Mammary epithelial cell (primary cell): Measurements from ENCODE around the gene EEF2K.

ENCODE experiments used
- EZH2 ChIP-seq: IDR thresholded peaks from 2 replicates; pipeline ENCODE4 v1.6.1; 2012; ENCODE audit warnings: low read length, inconsistent platforms, borderline replicate concordance
- TF ChIP-seq, protein P1 (sequence below), 2 donors: IDR thresholded peaks in 1 of 2; conservative IDR thresholded peaks in 1 of 2; 2 replicates each; pipeline ENCODE4 v1.5.1; 2011 to 2012; ENCODE audit warnings: inconsistent platforms in 2 of 2, low read length in 2 of 2, mild to moderate bottlenecking in 2 of 2, control low read depth in 1 of 2, low read depth in 1 of 2; ENCODE audit not compliant: insufficient read depth in 1 of 2; ENCODE audit errors: extremely low read depth in 1 of 2

DNA sequence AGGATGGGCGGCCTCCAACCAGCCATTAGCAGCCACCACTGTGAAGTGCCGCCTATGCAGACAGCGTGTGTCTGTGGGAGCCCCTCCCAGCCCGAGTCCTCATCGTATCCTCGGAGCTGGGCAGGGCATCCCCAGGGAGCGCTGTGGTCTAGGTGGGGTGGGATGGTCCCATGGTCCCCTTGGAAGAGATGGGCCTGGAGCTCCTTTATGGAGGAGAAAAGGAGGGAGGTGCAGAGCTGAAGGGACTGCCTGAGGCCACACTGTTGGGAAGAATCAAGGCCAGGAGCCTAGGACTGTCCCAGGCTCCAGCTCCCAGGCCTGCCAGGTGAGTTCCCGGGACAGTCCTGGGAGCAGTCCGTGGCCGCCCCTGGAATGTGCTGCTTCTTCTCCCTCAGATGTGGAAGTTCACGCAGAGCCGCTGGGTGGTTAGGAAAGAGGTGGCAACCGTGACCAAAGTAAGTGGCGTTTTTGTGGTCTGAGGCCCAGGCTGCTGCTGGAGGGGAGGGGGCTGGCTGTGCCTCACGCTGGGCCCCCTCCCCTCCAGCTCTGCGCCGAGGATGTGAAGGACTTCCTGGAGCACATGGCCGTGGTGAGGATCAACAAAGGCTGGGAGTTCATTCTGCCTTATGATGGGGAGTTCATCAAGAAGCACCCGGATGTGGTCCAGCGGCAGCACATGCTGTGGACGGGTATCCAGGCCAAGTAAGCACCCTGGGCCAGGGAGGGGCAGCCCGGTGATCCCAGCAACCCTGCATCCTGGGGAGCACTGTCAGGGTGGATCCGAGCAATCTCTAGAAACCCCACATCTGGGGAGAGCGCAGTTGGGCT is 118.1 kb downstream of the EEF2K start:
- TF ChIP-seq, protein P1, sequence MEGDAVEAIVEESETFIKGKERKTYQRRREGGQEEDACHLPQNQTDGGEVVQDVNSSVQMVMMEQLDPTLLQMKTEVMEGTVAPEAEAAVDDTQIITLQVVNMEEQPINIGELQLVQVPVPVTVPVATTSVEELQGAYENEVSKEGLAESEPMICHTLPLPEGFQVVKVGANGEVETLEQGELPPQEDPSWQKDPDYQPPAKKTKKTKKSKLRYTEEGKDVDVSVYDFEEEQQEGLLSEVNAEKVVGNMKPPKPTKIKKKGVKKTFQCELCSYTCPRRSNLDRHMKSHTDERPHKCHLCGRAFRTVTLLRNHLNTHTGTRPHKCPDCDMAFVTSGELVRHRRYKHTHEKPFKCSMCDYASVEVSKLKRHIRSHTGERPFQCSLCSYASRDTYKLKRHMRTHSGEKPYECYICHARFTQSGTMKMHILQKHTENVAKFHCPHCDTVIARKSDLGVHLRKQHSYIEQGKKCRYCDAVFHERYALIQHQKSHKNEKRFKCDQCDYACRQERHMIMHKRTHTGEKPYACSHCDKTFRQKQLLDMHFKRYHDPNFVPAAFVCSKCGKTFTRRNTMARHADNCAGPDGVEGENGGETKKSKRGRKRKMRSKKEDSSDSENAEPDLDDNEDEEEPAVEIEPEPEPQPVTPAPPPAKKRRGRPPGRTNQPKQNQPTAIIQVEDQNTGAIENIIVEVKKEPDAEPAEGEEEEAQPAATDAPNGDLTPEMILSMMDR (conservative IDR thresholded peaks at IDR 0.05 in 1 of 2, IDR thresholded peaks at IDR 0.05 in 1 of 2; ENCODE audit: extremely low read depth in 1 of 2, insufficient read depth in 1 of 2, low read depth in 1 of 2, low read length in 2 of 2), result no peak
- TF ChIP-seq EZH2, result no peak
